Transverse colon (tissue), 4 donors: Measurements from ENCODE around the gene GSTP1.

Source experiments
- EP300 ChIP-seq: sonication (generic); formaldehyde crosslinking; IDR thresholded peaks from one replicate; pipeline ENCODE4 v1.6.1; 2017; ENCODE audit warnings: antibody characterized with exemption, low read depth
- POLR2A ChIP-seq: fragments of 450-650 bp; IDR thresholded peaks from one replicate; pipeline ENCODE4 v1.6.1; 2016; ENCODE audit warnings: antibody characterized with exemption, mild to moderate bottlenecking, moderate library complexity
- POLR2AphosphoS5 ChIP-seq, 3 donors: sonication (generic); formaldehyde crosslinking; IDR thresholded peaks; one replicate each; pipeline ENCODE4 v1.6.1; 2016; ENCODE audit warnings: antibody characterized with exemption in 3 of 3
- TF ChIP-seq, protein P1 (sequence below), 5 experiments: fragments of 200-600 bp in 3 of 5; fragments of 450-650 bp in 2 of 5; sonication (generic) in 3 of 5; IDR thresholded peaks; 1 replicate in 2 of 5; 2 replicates in 3 of 5; pipeline ENCODE4 v1.5.1; 2016 to 2017; ENCODE audit warnings: antibody characterized with exemption in 5 of 5, inconsistent platforms in 3 of 5, mild to moderate bottlenecking in 2 of 5, moderate library complexity in 1 of 5

DNA sequence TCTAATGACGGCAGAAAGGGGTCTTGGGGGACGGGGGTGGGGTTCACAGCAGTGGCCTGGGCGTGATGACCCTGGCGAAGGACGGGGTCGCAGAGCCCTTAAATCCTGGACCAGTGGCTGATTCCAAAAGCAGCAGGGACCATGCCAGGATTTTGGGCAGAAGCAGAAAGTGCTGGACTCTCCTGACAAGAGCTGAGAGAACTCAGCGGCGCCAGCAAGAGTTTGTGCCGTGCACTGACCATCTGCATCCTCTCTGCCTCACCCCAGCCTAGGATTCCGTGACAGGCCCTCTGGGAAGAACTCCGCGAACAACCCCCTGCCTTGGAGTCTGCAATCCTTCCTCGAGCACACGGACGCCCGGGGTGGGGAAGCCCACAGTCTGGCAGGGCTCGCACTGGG, 22.5 kb downstream of the GSTP1 start:
- TF ChIP-seq, protein P1, sequence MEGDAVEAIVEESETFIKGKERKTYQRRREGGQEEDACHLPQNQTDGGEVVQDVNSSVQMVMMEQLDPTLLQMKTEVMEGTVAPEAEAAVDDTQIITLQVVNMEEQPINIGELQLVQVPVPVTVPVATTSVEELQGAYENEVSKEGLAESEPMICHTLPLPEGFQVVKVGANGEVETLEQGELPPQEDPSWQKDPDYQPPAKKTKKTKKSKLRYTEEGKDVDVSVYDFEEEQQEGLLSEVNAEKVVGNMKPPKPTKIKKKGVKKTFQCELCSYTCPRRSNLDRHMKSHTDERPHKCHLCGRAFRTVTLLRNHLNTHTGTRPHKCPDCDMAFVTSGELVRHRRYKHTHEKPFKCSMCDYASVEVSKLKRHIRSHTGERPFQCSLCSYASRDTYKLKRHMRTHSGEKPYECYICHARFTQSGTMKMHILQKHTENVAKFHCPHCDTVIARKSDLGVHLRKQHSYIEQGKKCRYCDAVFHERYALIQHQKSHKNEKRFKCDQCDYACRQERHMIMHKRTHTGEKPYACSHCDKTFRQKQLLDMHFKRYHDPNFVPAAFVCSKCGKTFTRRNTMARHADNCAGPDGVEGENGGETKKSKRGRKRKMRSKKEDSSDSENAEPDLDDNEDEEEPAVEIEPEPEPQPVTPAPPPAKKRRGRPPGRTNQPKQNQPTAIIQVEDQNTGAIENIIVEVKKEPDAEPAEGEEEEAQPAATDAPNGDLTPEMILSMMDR (IDR thresholded peaks at IDR 0.05), result no peak
- TF ChIP-seq POLR2A, result no peak
- TF ChIP-seq POLR2AphosphoS5 (IDR thresholded peaks at IDR 0.05), result no peak
- TF ChIP-seq EP300, result no peak
